Gastroesophageal sphincter (tissue), 4 donors: Measurements from ENCODE around the gene SLC22A5. TPM values are rescaled to one million over a fixed set of nuclear protein-coding genes. Genes with fewer than 3 reads are reported as not detected.
"Not testable (repeated sequence)": the region's sequence is repeated elsewhere in the genome, so short reads cannot be mapped to it uniquely, and the experiment has no call there.

Experiments
- ATAC-seq: fragments of 150-250 bp; one replicate; pipeline ENCODE4 v1.9.1; 2016; ENCODE audit warnings: mild to moderate bottlenecking, moderate library complexity
- H3K27ac ChIP-seq, 4 donors: fragments of 200-600 bp; sonication (generic) in 3 of 4; 1 replicate in 3 of 4; 2 replicates in 1 of 4; pipeline ENCODE4 v1.5.1; 2016 to 2019
- H3K27me3 ChIP-seq: fragments of 200-600 bp; sonication (generic); one replicate; pipeline ENCODE4 v1.5.1; 2019
- H3K36me3 ChIP-seq, 2 donors: fragments of 200-600 bp; sonication (generic); one replicate each; pipeline ENCODE4 v1.5.1; 2019; ENCODE audit warnings: control low read depth in 1 of 2
- H3K4me1 ChIP-seq, 3 donors: fragments of 200-600 bp; sonication (generic); 1 replicate in 2 of 3; 2 replicates in 1 of 3; pipeline ENCODE4 v1.5.1; 2016 to 2019; ENCODE audit warnings: control low read depth in 2 of 3
- H3K4me3 ChIP-seq, 2 donors: fragments of 200-600 bp; sonication (generic); one replicate each; pipeline ENCODE4 v1.5.1; 2019; ENCODE audit warnings: mild to moderate bottlenecking in 1 of 2, moderate library complexity in 1 of 2
- H3K9me3 ChIP-seq, 3 donors: fragments of 200-600 bp; sonication (generic); one replicate each; pipeline ENCODE4 v1.5.1; 2017 to 2019; ENCODE audit warnings: control low read depth in 2 of 3
- CTCF ChIP-seq, 4 experiments: fragments of 200-600 bp in 2 of 4; fragments of 450-650 bp in 2 of 4; sonication (generic) in 1 of 4; IDR thresholded peaks; one replicate each; pipeline ENCODE4 v1.5.1; 2017 to 2019; ENCODE audit warnings: antibody characterized with exemption in 4 of 4, mild to moderate bottlenecking in 2 of 4, moderate library complexity in 2 of 4
- EP300 ChIP-seq: sonication (generic); formaldehyde crosslinking; IDR thresholded peaks from one replicate; pipeline ENCODE4 v1.6.1; 2017; ENCODE audit warnings: antibody characterized with exemption, mild to moderate bottlenecking
- POLR2A ChIP-seq, 2 donors: fragments of 450-650 bp; IDR thresholded peaks; one replicate each; pipeline ENCODE4 v1.6.1; 2017; ENCODE audit warnings: antibody characterized with exemption in 2 of 2, mild to moderate bottlenecking in 2 of 2, moderate library complexity in 1 of 2
- POLR2AphosphoS5 ChIP-seq: sonication (generic); formaldehyde crosslinking; IDR thresholded peaks from one replicate; pipeline ENCODE4 v1.6.1; 2017; ENCODE audit warnings: antibody characterized with exemption
- WGBS, 2 donors: methylation state at CpG; one replicate each; pipeline ENCODE4 v1.1.5; 2018; ENCODE audit warnings: low coverage in 1 of 2; 5-methylcytosine and 5-hydroxymethylcytosine counted together
- total RNA-seq, 4 donors: library from RNA; depleted of rRNA; stranded (reverse); fragments of >200 nt; gene quantifications; one replicate each; pipeline ENCODE4 v1.1.0, GENCODE V29; 2016

The SLC22A5 gene
- total RNA-seq, 4 donors from 2014 or later: 6.5 to 9.6 (median 7.5) TPM

GRCh38 chr5:132435886-132436285, 66.4 kb downstream of the SLC22A5 start:
- 78% methylated on average over 1 of the region's 2 CpGs; no CpG with 5 or more reads in 1 of the 2 donors for WGBS, 2 donors
- Histone ChIP-seq H3K27ac (peak overlapping the region in 3 of 4 donors; percentile 71 to 79 (median 77)), H3K4me1 (peaks cover 26 to 100% (median 57%) of the 10 kb centered on the region in 3 donors)

GRCh38 chr5:132436936-132437335, 67.4 kb downstream of the SLC22A5 start:
- TF ChIP-seq POLR2AphosphoS5: no peak
- TF ChIP-seq EP300: no peak
- TF ChIP-seq CTCF (IDR thresholded peaks at IDR 0.05): no peak
- TF ChIP-seq POLR2A (IDR thresholded peaks at IDR 0.05): no peak
- ATAC-seq: no peak
- Histone ChIP-seq H3K27me3 (no peaks in the 10 kb centered on the region), H3K4me3 (no peak overlapping the region), H3K4me1 (peaks cover 26 to 100% (median 57%) of the 10 kb centered on the region in 3 donors), H3K36me3 (no peaks in the 10 kb centered on the region), H3K27ac (peak overlapping the region; percentile 22 to 79 (median 77)), H3K9me3 (no peaks in the 10 kb centered on the region)
- 93 to 100% methylated on average over 2 to 3 of the region's 3 CpGs for WGBS, 2 donors

More at GRCh38 chr5:132435886-132436285, 66.4 kb downstream of the SLC22A5 start:
- ATAC-seq: no peak
- Histone ChIP-seq H3K9me3 (no peaks in the 10 kb centered on the region), H3K27me3 (no peaks in the 10 kb centered on the region), H3K4me3 (no peak overlapping the region), H3K36me3 (no peaks in the 10 kb centered on the region)
- TF ChIP-seq POLR2A (IDR thresholded peaks at IDR 0.05) (no peak), CTCF (IDR thresholded peaks at IDR 0.05) (no peak), POLR2AphosphoS5 (no peak), EP300 (no peak)

- H3K9me3 ChIP-seq: no peaks in the 10 kb centered on the region
- H3K36me3 ChIP-seq: no peaks in the 10 kb centered on the region
- H3K4me3 ChIP-seq: no peak overlapping the region
- peak overlapping the region; percentile 22 to 79 (median 77) for H3K27ac ChIP-seq
- peak; percentile 85 for ATAC-seq
- H3K4me1 ChIP-seq: peaks cover 26 to 99% (median 57%) of the 10 kb centered on the region in 3 donors
- WGBS, 2 donors: 25 to 43% methylated on average over 2 of the region's 3 CpGs
- no peaks in the 10 kb centered on the region for H3K27me3 ChIP-seq
- no peak for TF ChIP-seq POLR2A (IDR thresholded peaks at IDR 0.05)
- TF ChIP-seq CTCF (IDR thresholded peaks at IDR 0.05): no peak
- TF ChIP-seq POLR2AphosphoS5: peak; percentile 22
These were observed 68.2 kb downstream of the SLC22A5 start for GRCh38 chr5:132437604-132438266.

GRCh38 chr5:132438267-132438645, 68.7 kb downstream of the SLC22A5 start:
- peaks cover 26 to 99% (median 57%) of the 10 kb centered on the region in 3 donors for H3K4me1 ChIP-seq
- ATAC-seq, H3K36me3 ChIP-seq, H3K9me3 ChIP-seq, H3K27me3 ChIP-seq, H3K4me3 ChIP-seq: not testable (repeated sequence)
- 82 to 100% methylated on average over 3 of the region's 3 CpGs for WGBS, 2 donors
- H3K27ac ChIP-seq: peak overlapping the region; percentile 22 to 79 (median 77)

GRCh38 chr5:132438917-132439316, 69.4 kb downstream of the SLC22A5 start:
- H3K9me3 ChIP-seq: no peaks in the 10 kb centered on the region
- H3K27ac ChIP-seq: peak overlapping the region; percentile 66 to 82 (median 78)
- no peaks in the 10 kb centered on the region for H3K36me3 ChIP-seq
- peaks cover 26 to 99% (median 57%) of the 10 kb centered on the region in 3 donors for H3K4me1 ChIP-seq
- no peak for TF ChIP-seq POLR2A (IDR thresholded peaks at IDR 0.05)
- TF ChIP-seq EP300: no peak
- TF ChIP-seq POLR2AphosphoS5: no peak
- TF ChIP-seq CTCF (IDR thresholded peaks at IDR 0.05): no peak
- WGBS, 2 donors: 47 to 80% methylated on average over 1 to 4 of the region's 4 CpGs
- no peak for ATAC-seq
- no peaks in the 10 kb centered on the region for H3K27me3 ChIP-seq
- no peak overlapping the region for H3K4me3 ChIP-seq
